Spleen (tissue), 11 donors: ENCODE data around the gene DAZAP1. TPM values are rescaled to one million over a fixed set of nuclear protein-coding genes. Genes with fewer than 3 reads are reported as not detected.

Source experiments
- DNase-seq: peaks from one replicate; pipeline ENCODE4 v3.0.0-alpha.2; 2020
- H3K27ac ChIP-seq, 8 donors: fragments of 200-600 bp; sonication (generic) in 7 of 8; 1 replicate in 4 of 8; 2 replicates in 4 of 8; pipeline versions ENCODE4 v1.5.0 to v1.8.0; 2016 to 2021; ENCODE audit warnings: inconsistent platforms in 4 of 8, mild to moderate bottlenecking in 4 of 8, moderate library complexity in 1 of 8
- H3K27me3 ChIP-seq, 7 donors: fragments of 200-600 bp; sonication (generic) in 6 of 7; replicated peaks in 1 of 7; 1 replicate in 4 of 7; 2 replicates in 3 of 7; pipeline versions ENCODE4 v1.5.0 to v1.8.0; 2016 to 2021; ENCODE audit warnings: inconsistent platforms in 3 of 7, mild to moderate bottlenecking in 1 of 7
- H3K36me3 ChIP-seq, 6 donors: fragments of 200-600 bp; sonication (generic) in 5 of 6; 1 replicate in 4 of 6; 2 replicates in 2 of 6; pipeline versions ENCODE4 v1.5.0 to v1.8.0; 2016 to 2021; ENCODE audit warnings: inconsistent platforms in 2 of 6
- H3K4me1 ChIP-seq, 6 donors: fragments of 200-600 bp; sonication (generic) in 5 of 6; 1 replicate in 3 of 6; 2 replicates in 3 of 6; pipeline versions ENCODE4 v1.5.0 to v1.8.0; 2016 to 2021; ENCODE audit warnings: inconsistent platforms in 3 of 6
- H3K4me3 ChIP-seq, 8 donors: fragments of 200-600 bp; sonication (generic) in 7 of 8; 1 replicate in 4 of 8; 2 replicates in 4 of 8; pipeline versions ENCODE4 v1.5.0 to v1.8.0; 2016 to 2021; ENCODE audit warnings: inconsistent platforms in 4 of 8, mild to moderate bottlenecking in 4 of 8, moderate library complexity in 2 of 8
- H3K9me3 ChIP-seq, 8 donors: fragments of 200-600 bp; sonication (generic) in 7 of 8; 1 replicate in 4 of 8; 2 replicates in 4 of 8; pipeline versions ENCODE4 v1.5.0 to v1.8.0; 2016 to 2021; ENCODE audit warnings: inconsistent platforms in 4 of 8
- CTCF ChIP-seq, 11 experiments: fragments of 200-600 bp in 7 of 11; fragments of 450-650 bp in 4 of 11; sonication (generic) in 4 of 11; IDR thresholded peaks in 8 of 11; conservative IDR thresholded peaks in 3 of 11; 1 replicate in 7 of 11; 2 replicates in 4 of 11; pipeline versions ENCODE4 v1.4.0 to v1.8.0; 2016 to 2021; ENCODE audit warnings: antibody characterized with exemption in 11 of 11, inconsistent platforms in 4 of 11, mild to moderate bottlenecking in 1 of 11
- POLR2A ChIP-seq, 3 donors: fragments of 450-650 bp; IDR thresholded peaks; one replicate each; pipeline ENCODE4 v1.5.1; 2017; ENCODE audit warnings: antibody characterized with exemption in 3 of 3, mild to moderate bottlenecking in 1 of 3
- POLR2AphosphoS5 ChIP-seq, 3 donors: sonication (generic); formaldehyde crosslinking; IDR thresholded peaks; one replicate each; pipeline ENCODE4 v1.5.1; 2017; ENCODE audit warnings: antibody characterized with exemption in 3 of 3
- WGBS, 5 donors: extraction: QIAGEN DNeasy Blood & Tissue Kit in 3 of 5; methylation state at CpG; one replicate each; pipeline versions ENCODE4 v1.1.5 to v1.1.7; 2013 to 2018; 5-methylcytosine and 5-hydroxymethylcytosine counted together
- intact Hi-C: fragments of 100-400 bp; cut with DNase I; formaldehyde crosslinking; loops from one replicate; pipeline ENCODE4 v1.15.0; 2023; ENCODE audit warnings: low total_unique reads
- polyA plus RNA-seq, 3 donors: library from polyadenylated mRNA; stranded (reverse); fragments of 200-250 nt; gene quantifications; one replicate each; pipeline ENCODE4 v1.2.1, GENCODE V29; 2013
- total RNA-seq, 7 donors: library from RNA; depleted of rRNA in 3 of 7; stranded (reverse); fragments of >200 nt in 3 of 7; fragmentation: NEBNext Ultra II Directional in 4 of 7; extraction: Animal tissue kit (Norgen Biotek cat#: 25700) in 4 of 7; gene quantifications; one replicate each; pipeline versions ENCODE4 v1.1.0 to v1.2.1, GENCODE V29; 2016 to 2021
- donor health status: healthy with polysubstance abuse.
- donor health status: DM: no; HTN: no; CAD: no; lungs with moderate emphysema.
- donor health status: DM: no; HTN: no; CAD: no.
- donor health status: Bipolar disorder and iron deficiency.
- donor health status: healthy.
- donor health status: DM: no; HTN: no; CAD: no.
- donor health status: DM: yes; HTN: yes; CAD: no.

The DAZAP1 gene
- total and polyA plus RNA-seq, 10 donors, result 43.8 to 137 (median 99.6) TPM

GRCh38 chr19:1377176-1377964, 30.0 kb upstream of the DAZAP1 start:
- intact Hi-C loops, result loop anchor here (10.0 kb wide), 1 partner anchor 93 kb away; the partner anchor contains the start of gene EFNA2
- Histone ChIP-seq H3K4me3 (peak overlapping the region in 1 of 8 donors; percentile 3), H3K36me3 (peaks cover 0 to 46% (median 29%) of the 10 kb centered on the region in 6 donors), H3K9me3 (no peaks in the 10 kb centered on the region), H3K4me1 (peaks cover 16 to 83% (median 41%) of the 10 kb centered on the region in 6 donors), H3K27me3 (no peaks in the 10 kb centered on the region), H3K27ac (peak overlapping the region; percentile 51 to 86 (median 76))
- DNase-seq, result no peak
- TF ChIP-seq POLR2A (IDR thresholded peaks at IDR 0.05), result no peak
- TF ChIP-seq CTCF (IDR thresholded peaks at IDR 0.05 in 8 of 11, conservative IDR thresholded peaks at IDR 0.05 in 3 of 11), result no peak
- TF ChIP-seq POLR2AphosphoS5 (IDR thresholded peaks at IDR 0.05), result peak in 1 of 3 donors; percentile 9
- WGBS, 5 donors, result 87 to 92% (median 87%) methylated on average over 34 to 43 of the region's 43 CpGs

GRCh38 chr19:1377965-1378785, 29.2 kb upstream of the DAZAP1 start:
- peak overlapping the region; percentile 51 to 86 (median 76) for H3K27ac ChIP-seq
- WGBS, 5 donors, result 61 to 86% (median 79%) methylated on average over 16 to 33 of the region's 33 CpGs
- DNase-seq, result peak; percentile 88

GRCh38 chr19:1379126-1379905, 28.1 kb upstream of the DAZAP1 start:
- Histone ChIP-seq H3K9me3 (no peaks in the 10 kb centered on the region), H3K36me3 (peaks cover 0 to 26% (median 15%) of the 10 kb centered on the region in 6 donors), H3K27ac (peak overlapping the region in 5 of 8 donors; percentile 72 to 86 (median 79)), H3K4me3 (no peak overlapping the region), H3K4me1 (peaks cover 7 to 80% (median 38%) of the 10 kb centered on the region in 6 donors), H3K27me3 (no peaks in the 10 kb centered on the region)
- DNase-seq, result no peak
- intact Hi-C loops, result loop anchor here (10.0 kb wide), 1 partner anchor 95 kb away; the partner anchor contains the start of gene EFNA2
- 79 to 91% (median 88%) methylated on average over 20 to 27 of the region's 27 CpGs for WGBS, 5 donors
- TF ChIP-seq POLR2AphosphoS5 (IDR thresholded peaks at IDR 0.05), result peak in 2 of 3 donors; percentile 13 to 34
- no peak for TF ChIP-seq POLR2A (IDR thresholded peaks at IDR 0.05)

More at GRCh38 chr19:1377965-1378785, 29.2 kb upstream of the DAZAP1 start:
- H3K9me3 ChIP-seq, result no peaks in the 10 kb centered on the region
- TF ChIP-seq POLR2A (IDR thresholded peaks at IDR 0.05) (no peak), CTCF (IDR thresholded peaks at IDR 0.05 in 8 of 11, conservative IDR thresholded peaks at IDR 0.05 in 3 of 11) (peak in 4 of 11 experiments; percentile 10 to 37 (median 32)), POLR2AphosphoS5 (IDR thresholded peaks at IDR 0.05) (peak; percentile 43 to 85 (median 82))
- peaks cover 0 to 38% (median 25%) of the 10 kb centered on the region in 6 donors for H3K36me3 ChIP-seq
- peaks cover 11 to 83% (median 40%) of the 10 kb centered on the region in 6 donors for H3K4me1 ChIP-seq
- peak overlapping the region in 1 of 8 donors; percentile 3 for H3K4me3 ChIP-seq
- intact Hi-C loops, result loop anchor here (10.0 kb wide), 1 partner anchor 93 kb away; the partner anchor contains the start of gene EFNA2
- H3K27me3 ChIP-seq, result no peaks in the 10 kb centered on the region
